GM19023 (cell line): ENCODE measurements around the gene CRHR2.
A peak's percentile ranks its signal among the peaks of the same experiment; 100 is the strongest.
"Not testable (repeated sequence)": the region's sequence is repeated elsewhere in the genome, so short reads cannot be mapped to it uniquely, and the experiment has no call there.

Source experiments
- ATAC-seq: cut with Tn5 transposase; IDR thresholded peaks from one replicate; pipeline ENCODE4 v1.9.1; 2021; ENCODE audit warnings: mild to moderate bottlenecking, moderate library complexity; ENCODE audit not compliant: unreplicated experiment

CRHR2 gene

DNA sequence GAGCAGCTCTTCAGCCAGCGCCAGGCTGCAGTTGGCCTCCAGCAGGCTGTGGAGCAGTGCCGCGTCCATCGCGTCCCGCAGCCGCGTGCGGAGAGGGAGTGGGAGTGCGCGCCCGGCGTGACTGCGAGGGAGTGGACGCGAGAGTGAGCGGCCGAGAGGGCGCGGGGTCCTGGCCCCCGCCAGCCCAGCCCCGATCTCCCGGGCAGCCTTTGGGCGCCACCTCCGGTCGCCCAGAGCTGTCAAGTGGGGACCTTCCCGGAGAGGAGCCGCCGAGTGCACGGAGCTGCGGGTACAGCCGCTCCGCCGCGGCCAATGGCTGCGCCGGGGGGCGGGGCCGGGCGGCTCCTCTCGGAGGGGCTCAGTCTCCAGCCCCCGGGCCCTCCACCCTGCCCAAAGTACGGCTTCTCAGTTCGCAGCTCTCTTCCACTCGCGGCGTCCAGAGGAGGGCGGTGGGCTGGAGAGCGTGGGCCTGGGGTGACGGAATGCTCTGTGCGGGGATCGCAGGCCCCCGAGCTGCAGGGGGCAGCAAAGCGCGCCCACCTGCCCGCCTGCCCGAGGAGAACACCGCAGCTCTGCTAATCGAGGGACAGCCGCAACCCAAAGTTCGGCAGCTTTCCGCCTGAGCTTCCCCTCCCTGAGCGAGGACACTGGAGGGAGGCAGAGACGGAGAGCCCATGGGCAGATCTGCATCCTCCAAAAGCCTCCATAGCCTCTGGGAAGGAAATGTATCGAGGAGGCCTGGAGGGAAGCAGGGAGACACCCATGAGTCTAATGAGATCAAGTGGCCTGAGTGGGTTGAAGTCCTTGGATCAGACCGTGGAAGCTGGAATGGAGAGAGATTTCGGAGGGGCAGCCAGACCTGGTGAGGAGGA, at the start of gene CRHR2:
Gene CRHR2, minus strand, starts transcription at position 245 of the 872 bp plus-strand sequence. Its CDS starts 176 bp downstream, at position 69.
- no peak for ATAC-seq

DNA sequence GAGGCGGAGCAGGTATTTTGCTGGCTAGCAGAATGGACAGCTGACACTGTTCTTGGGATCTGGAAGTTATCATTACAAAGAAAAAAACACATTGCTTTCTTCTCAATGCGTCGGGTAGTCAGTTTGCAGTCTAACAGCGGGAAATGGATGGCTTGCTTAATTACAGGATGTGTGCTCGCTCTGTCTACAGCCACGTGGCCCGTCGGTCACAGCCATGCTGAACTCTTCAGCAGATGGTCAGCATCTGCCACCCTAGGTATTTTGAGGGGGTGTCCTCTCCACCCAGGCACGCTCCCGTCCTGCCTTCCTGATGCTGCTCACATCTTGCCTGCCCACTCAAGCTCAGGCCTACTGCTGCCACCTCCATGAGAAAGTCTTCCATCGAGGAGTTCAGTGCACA, 49.3 kb upstream of the CRHR2 start:
- ATAC-seq, result no peak

DNA sequence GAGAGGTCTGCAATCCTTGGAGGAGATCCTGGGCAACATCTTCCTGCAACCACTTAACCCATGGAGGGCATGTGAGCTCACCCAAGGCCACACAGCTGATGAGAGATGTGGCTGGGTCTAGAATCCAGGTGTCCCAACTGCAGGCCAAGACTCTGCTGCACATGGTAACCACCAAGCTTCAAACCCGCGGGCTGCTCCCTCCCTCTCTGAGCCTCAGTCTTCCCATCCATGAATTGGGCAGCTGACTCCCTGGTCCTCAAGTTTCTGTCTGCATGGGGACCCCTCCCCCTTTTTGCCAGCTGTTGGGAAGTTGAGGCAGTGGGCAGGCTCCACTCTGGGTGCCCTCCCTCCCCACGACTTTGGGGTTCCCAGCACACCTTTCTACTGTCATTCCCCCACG, 48.7 kb upstream of the CRHR2 start:
- ATAC-seq, result no peak

DNA sequence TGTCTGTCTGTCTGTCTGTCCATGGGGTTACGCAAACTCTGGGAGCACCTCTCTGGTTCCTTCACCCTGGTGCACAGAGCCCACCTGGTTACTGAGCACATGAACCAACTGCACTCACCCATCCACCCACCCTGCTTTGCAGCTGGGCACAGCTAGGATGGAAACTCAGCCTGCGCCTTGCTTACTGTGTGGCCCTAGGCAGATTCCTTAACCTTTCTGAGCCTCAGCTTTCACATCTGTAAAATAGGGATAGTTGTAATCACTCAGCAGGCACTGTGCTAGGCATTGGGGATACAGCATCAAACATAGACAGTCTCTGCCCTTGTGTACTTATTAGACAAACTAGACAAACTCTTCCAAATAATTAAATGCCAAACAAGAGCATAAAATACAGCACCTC, 47.8 kb upstream of the CRHR2 start:
- no peak for ATAC-seq

DNA sequence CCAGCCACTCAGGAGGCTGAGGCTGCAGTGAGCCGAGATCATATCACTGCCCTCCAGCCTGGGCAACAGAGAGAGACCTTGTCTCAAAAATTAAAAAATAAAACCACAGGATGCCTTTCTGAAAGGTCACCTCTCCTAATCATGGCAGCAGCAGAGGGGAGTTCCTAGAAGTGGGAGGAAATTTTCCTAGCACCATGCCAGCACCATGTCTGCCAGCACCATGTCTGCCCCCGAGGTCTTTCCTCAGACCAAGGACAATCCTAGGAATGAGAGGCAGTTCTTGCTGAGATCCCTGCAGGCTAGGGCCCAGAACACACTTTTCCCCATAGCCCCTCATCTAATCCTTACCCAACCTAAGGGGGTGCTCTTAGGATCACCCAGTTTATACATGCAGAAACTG, 47.4 kb upstream of the CRHR2 start:
- ATAC-seq, result no peak

DNA sequence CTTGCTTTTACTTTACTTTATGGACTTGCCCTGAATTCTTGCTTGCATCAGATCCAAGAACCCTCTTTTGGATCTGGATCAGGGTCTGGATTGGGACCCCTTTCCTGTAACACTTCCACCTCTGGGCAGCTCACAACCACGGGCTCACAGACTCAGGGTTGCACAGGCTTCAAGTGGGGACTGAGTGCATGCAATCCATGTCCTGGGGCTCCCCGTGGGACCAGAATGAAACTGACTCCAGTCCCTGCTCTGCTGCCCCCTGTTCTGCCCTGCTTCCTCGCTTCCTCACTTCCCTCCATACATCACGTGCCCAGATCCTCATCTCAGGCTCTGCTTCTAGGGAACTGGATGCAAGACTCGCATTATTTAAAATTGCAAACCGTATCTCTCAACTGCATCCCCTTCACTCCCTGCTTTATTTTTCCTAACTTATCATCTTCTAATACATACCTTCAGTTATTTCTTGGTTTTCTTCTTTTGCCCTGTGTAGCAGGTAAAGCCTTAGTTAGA, 46.4 kb upstream of the CRHR2 start:
- no peak for ATAC-seq

DNA sequence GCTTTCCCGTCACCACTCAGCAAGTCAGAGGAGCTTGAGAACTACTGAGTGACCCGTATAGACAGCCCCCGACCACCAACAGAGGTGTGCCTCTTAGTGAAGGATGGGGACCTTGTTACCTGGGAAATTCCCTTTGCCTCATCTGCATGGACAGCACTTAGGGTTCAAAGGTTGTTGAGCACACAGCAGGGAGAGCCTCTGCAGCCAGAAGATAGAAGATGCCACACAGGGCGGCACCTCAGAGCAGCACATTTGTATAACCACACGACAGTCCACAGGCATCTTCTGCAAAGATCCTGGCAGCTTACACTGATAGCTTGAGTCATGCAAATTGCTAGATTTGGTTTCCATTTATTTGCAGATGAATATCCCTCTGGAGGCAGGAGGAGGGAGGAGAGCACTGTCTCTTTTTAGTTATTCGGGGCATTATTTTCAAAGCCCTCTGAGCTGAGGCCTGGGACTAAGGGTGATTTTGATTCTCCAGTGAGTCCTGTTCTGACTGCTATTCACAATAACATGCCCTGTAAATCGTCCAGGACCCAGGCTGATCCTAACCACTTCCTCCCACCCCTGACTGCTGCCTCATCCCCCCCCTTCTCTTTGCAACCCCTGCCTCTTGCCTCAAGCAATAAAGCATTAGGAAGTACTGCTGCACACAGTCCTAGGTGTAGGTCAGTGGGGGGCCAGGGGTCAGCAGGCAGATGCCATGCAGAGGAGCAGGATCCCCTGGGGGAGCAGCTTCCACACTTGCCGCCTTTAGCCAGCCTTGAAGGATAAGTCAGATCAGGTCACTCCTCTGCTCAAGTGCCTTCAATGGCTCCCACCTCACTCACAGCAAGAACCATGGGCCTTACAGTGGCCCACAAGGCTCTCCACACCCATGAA, 45.0 kb upstream of the CRHR2 start:
- peak; percentile 69 for ATAC-seq

DNA sequence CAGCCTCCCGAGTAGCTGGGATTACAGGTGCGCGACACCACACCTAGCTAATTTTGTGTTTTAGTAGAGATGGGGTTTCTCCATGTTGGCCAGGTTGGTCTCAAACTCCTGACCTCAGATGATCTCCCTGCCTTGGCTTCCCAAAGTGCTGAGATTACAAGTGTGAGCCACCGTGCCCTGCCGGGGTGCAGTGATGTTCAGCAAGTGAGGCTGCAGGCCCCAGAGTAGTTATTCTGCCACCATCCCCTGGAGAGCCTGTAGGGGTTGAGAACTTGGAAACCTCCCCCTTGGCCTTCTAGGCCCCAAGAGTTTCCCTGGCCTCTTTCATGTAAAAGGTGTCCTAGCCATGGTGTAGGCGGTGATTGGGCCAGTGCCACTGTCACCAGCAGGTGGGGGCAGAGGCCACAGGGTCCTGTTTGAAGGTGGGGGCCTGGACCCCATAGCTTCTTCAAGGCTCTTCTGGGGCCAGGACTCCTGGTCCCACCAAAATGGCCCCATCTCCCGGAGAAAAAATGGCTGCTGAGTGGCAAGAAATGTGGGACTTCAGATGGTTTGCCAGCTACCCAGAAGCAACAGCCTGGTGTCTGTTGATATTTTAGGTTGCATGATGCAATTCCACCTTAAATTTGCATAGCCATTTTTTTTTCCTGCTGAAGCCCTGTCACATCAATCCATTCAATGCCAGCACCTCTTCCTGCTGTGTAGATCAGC, 44.2 kb upstream of the CRHR2 start:
- no peak for ATAC-seq

DNA sequence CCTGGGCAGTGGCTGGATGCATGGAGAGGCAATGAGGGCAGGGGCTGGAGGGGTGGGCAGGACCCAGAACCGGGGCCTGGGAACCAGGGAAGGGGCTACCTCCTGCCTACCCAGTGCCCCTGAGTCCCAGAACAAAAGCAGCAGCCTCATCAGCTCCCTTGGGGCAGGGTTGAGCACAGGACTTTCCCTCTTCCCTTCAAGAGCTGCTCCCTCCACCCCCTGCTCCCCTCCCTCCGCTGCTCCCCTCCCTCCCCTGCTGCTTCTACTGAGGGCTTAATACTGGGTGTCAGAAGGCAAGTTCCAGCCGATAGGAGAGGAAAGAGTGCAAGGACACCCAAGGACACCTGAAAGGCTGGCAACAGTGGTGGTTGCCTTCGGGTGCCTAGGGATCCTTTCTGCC, 41.5 kb upstream of the CRHR2 start:
- no peak for ATAC-seq

DNA sequence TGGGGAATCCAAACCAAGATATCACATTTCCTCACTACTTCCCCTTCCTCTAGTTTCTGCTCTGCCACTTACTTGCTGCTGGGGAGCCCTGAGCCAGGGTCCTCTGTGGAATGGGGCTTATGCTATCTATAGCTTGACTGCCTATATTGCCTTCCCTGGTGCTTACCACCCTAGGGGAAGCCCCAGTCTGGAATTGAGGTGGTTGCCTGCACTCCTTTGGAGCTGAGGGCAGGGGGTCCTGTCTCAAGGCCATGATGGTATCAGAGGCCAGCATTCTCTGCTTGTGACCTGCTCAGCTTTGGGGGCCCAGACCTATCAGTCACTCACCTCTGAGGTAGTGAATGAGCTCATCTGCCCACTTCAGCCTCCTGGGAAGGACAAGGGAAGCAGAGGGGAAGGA, 40.4 kb upstream of the CRHR2 start:
- no peak for ATAC-seq

DNA sequence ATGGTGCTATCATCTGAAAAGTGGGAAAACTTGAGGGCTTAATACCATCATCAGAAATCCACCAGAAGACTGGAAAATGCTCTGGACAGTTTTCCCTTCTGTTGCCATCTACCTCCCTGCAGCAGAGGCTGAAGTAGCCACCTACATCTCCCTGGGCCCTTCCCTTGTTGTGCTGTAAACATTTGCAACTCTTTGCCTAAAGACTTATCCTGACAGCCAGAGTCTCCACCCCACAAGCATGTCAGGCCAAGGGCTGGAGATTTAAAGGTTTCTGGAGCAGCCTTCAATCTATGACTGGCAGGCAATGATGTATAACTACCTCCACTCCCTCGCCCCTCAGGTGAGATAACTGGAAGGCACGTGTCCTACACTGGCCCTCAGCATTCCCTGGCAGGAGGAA, 39.9 kb upstream of the CRHR2 start:
- no peak for ATAC-seq

DNA sequence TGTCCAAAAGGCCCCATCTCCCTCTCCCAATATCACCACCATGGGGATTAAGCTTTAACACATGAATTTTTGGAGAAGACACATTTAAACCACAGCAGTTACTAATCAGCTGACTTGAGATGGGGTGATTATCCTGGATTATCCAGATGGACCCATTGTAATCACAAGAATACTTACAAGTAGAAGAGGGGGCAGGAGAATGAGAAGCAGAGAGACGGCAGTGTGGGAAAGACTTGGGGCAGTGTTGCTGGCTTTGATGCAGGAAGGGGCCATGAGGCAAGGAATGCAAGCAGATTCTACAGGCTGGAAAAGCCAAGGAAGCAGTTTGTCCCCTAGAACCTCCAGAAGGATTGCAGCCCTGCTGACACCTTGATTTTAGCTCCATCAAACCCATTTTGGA, 39.0 kb upstream of the CRHR2 start:
- no peak for ATAC-seq

DNA sequence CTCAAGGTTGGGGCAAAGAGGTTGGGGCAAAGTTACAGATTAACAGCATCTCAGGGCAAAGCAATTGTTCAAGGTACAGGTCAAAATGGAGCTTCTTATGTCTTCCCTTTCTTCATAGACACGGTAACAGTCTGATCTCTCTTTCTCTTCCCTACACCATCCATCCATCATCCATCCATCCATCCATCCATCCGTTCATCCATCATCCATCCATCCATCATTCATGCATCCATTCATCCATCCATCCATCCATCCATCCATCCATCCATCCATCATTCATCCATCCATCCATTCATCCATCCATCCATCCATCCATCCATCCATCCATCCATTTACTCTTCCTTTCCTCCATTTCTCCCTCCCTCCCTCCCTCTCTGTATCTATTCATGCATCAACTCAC, 37.2 kb upstream of the CRHR2 start:
- ATAC-seq, result not testable (repeated sequence)

DNA sequence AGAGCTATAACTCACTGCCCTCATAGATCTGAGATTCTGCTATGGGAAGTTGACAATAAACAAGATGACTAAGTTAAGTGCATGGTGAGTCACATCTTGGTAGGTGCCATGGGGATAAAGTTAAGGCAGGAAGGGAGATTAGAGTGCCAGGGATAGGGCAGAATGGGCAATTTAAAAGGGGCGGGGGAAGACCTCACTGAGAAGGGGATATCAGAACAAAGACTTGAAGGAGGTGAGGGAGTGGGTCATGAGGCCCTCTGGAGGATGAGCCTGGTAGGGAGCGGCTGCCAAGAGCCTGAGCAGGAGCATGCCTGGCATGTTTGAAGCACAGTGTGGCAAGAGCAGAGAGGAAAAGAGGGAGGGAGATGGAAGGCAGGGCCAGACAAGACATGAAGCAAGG, 34.9 kb upstream of the CRHR2 start:
- ATAC-seq, result no peak

DNA sequence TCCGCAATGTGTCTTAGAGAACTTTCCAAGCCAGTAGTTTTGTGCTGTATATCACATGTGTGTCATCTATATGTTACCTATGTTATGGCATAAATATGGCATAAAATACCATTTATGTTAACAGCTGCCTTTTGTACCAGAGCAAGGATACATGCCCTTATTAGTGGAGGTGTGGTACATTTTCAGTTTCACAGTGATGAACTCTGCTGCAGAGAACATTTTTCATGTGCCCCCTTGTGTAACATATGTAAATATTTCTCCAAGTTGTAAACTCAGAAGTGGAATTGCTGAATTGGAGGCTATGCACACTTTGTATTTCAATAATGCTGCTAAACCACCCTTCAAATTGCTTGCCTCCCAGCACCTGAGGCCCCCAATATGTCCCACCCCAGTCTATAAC, 31.9 kb upstream of the CRHR2 start:
- no peak for ATAC-seq

DNA sequence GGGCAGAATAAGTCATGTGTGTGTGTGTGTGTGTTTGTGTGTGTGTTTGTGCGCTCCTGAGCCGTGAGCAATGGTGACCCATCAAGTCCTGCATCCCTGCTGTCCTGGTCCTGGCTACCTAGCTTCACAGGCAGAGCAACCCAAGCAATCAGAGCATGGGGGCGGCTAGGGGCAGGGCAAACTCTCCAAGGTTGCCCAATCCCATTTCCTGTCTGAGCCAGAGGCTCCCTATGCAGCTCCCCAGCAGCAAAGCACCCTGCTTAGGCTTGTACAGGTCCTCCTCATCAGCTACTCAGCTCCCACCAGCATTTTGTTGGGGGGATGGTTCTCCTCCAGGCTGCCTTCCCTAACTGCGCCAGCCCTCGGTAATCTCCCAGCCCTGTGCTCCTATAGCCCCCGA, 31.1 kb upstream of the CRHR2 start:
- ATAC-seq, result no peak

DNA sequence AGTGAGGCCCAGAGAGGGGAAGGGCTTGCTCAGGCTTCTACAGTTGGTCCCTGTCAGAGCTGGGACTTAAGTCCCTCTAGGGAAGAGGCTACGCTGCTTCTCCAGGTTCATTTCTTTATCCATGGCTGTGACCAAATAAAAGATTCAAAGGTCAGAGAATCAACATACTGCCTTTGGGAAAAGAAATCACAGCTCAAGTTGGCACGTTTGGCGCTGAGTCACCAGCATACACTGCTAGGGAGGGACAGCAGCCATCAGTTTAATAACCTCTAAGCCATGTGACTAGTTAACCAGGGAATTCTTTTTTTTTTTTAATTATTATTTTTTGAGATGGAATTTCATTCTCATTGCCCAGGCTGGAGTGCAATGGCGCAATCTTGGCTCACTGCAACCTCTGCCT, 28.4 kb upstream of the CRHR2 start:
- ATAC-seq, result no peak

DNA sequence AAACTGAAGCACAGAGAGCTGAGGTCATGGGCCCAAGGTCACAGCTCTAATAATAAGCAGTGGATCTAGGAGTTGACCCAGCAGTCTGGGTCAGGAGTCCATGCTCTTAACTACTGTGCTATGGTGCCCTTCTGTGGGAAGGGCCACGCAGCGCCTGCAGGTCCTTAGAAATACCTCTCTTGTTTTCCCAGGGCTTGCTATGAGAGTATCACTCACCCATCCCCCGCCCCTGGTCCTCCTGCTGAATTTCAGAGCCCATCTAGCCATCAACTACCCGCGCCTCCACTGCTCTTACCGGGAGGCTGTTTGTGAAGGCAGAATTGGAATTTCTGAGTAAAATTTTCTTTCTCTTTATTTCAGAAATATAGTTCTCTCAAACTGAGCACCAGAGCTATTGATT, 27.3 kb upstream of the CRHR2 start:
- no peak for ATAC-seq

DNA sequence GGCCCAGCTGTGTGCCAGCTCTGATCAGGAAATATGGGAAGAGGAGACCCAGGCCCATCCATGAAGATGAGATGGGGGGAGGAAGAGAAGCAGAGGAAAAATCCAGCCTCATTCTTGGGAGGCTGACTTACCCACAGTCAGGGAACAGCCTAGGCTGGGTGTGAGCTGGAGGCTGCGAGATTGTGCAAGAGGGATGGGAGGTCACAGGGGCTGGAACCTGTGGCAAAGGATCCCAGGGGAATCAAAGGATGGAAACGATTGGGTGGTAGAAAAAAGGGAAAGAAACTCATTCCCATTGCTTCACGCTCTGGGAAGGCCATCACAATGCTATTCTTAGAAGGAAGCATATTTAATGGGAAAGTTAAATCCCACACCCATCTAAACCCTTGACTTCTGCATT, 26.7 kb upstream of the CRHR2 start:
- no peak for ATAC-seq

DNA sequence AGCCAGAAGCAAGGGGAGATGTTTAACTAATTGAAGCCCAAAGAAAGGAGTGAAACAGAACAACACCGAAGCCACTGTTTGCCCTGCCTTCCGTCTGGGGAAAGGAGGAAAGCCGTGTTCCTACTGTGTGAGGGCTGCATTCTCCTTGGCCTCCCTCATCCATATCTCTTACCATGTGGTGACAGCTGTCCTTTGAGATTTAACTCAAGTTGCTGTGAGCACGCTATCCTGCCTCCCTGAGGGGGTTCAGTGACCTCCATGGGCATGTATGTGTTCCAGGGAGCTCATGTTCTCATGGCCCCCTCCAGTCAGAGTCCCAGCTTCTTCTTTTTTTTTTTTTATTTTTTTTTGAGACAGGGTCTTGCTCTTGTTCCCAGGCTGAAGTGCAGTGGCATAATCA, 26.2 kb upstream of the CRHR2 start:
- no peak for ATAC-seq
